Myometrial cell (primary cell): ENCODE measurements around the gene SLC25A41. TPM values are rescaled to one million over a fixed set of nuclear protein-coding genes. Genes with fewer than 3 reads are reported as not detected.

Source experiments
- total RNA-seq: library from RNA; depleted of rRNA; stranded (reverse); fragments of >200 nt; gene quantifications from 2 replicates; pipeline ENCODE4 v1.2.3, GENCODE V29; 2015

SLC25A41 gene
- total RNA-seq: not detected in 2 replicates

GRCh38 chr19:6433663-6434062 is at the start of gene SLC25A41:
Gene SLC25A41 (minus strand): TSS chr19:6433763. CDS start chr19:6433693, 70 bp downstream.

GRCh38 chr19:6481541-6482342 is 48.2 kb upstream of the SLC25A41 start, which contains the start of gene DENND1C:
Gene DENND1C (minus strand): TSS chr19:6481787. CDS start chr19:6481695, 92 bp downstream.

GRCh38 chr19:6464070-6464873 is 30.7 kb upstream of the SLC25A41 start, which contains the start of gene CRB3:
Gene CRB3 (plus strand): TSS chr19:6464271. CDS start chr19:6464702, 431 bp downstream.

GRCh38 chr19:6459262-6460098 is 25.9 kb upstream of the SLC25A41 start, which contains the start of gene SLC25A23:
Gene SLC25A23 (minus strand): TSS chr19:6459792. CDS start chr19:6459628, 164 bp downstream.

GRCh38 chr19:6424195-6424938 is 9.2 kb downstream of the SLC25A41 start, which contains the start of gene KHSRP:
Gene KHSRP (minus strand): TSS chr19:6424811. CDS start chr19:6424701, 110 bp downstream.

GRCh38 chr19:6393074-6393982 is 40.2 kb downstream of the SLC25A41 start, which contains the start of gene GTF2F1:
Gene GTF2F1 (minus strand): TSS chr19:6393164. CDS start chr19:6392995, 169 bp downstream.

Other genes with a start within 250 kb of the SLC25A41 start
- 22.5 and 23.9 TPM in 2 replicates for gene MLLT1, start 153.8 kb downstream of the SLC25A41 start, total RNA-seq
- not detected in 2 replicates for gene ACER1, start 100.2 kb downstream of the SLC25A41 start, total RNA-seq
- gene CLPP, start 72.2 kb downstream of the SLC25A41 start, total RNA-seq: 147 and 276 TPM in 2 replicates
- 46.3 and 69.2 TPM in 2 replicates for gene ALKBH7, start 61.0 kb downstream of the SLC25A41 start, total RNA-seq
- under 0.01 and 0.89 TPM in 2 replicates for gene PSPN, start 57.8 kb downstream of the SLC25A41 start, total RNA-seq
- gene GTF2F1, start 40.6 kb downstream of the SLC25A41 start, total RNA-seq: 41.6 and 49.9 TPM in 2 replicates
- gene KHSRP, start 9.0 kb downstream of the SLC25A41 start, total RNA-seq: 158 and 168 TPM in 2 replicates
- 13.1 and 14.1 TPM in 2 replicates for gene SLC25A23, start 26.0 kb upstream of the SLC25A41 start, total RNA-seq
- gene CRB3, start 30.5 kb upstream of the SLC25A41 start, total RNA-seq: not detected in 2 replicates
- gene DENND1C, start 48.0 kb upstream of the SLC25A41 start, total RNA-seq: 0.29 TPM in 1 of 2 replicates, not detected in the other
- gene TUBB4A, start 68.5 kb upstream of the SLC25A41 start, total RNA-seq: not detected in 2 replicates
- gene TNFSF9, start 97.3 kb upstream of the SLC25A41 start, total RNA-seq: 1.2 and 1.6 TPM in 2 replicates
- not detected in 2 replicates for gene CD70, start 157.4 kb upstream of the SLC25A41 start, total RNA-seq
- not detected in 2 replicates for gene TNFSF14, start 236.4 kb upstream of the SLC25A41 start, total RNA-seq